ENCODE data around the gene NSF. TPM values are rescaled to one million over a fixed set of nuclear protein-coding genes. Genes with fewer than 3 reads are reported as not detected.

The NSF gene
- total and polyA plus RNA-seq, 2 donors (not counting 1 experiment from before 2014, with no cell fraction given), result 65.5 to 66.7 TPM

GRCh38 chr17:46742565-46743270 lies 152.2 kb downstream of the NSF start:
- TF ChIP-seq EZH2 (IDR thresholded peaks at IDR 0.05; ENCODE audit: low read length, missing control alignments) (no peak), CTCF (conservative IDR thresholded peaks at IDR 0.05 in 1 of 2, IDR thresholded peaks at IDR 0.05 in 1 of 2; ENCODE audit: low read depth in 1 of 2, low read length in 2 of 2) (no peak)
- Histone ChIP-seq H3K9me3 (ENCODE audit: control insufficient read depth, insufficient read depth, low read depth, low read length) (no peaks in the 10 kb centered on the region), H3K4me1 (ENCODE audit: control insufficient read depth, extremely low read depth, insufficient read depth, low read length) (peaks cover 8% of the 10 kb centered on the region), H2AFZ (ENCODE audit: low read length) (no peak overlapping the region), H3K4me2 (ENCODE audit: extremely low read depth, insufficient read depth, low read length) (peak overlapping the region; percentile 16), H3K27me3 (ENCODE audit: control insufficient read depth, insufficient read depth, low read length) (no peaks in the 10 kb centered on the region), H3K79me2 (ENCODE audit: control insufficient read depth, insufficient read depth, low read length) (no peaks in the 10 kb centered on the region), H3K36me3 (ENCODE audit: control insufficient read depth, insufficient read depth, low read length) (no peaks in the 10 kb centered on the region), H4K20me1 (ENCODE audit: control insufficient read depth, extremely low read depth, insufficient read depth, low read length) (no peaks in the 10 kb centered on the region), H3K4me3 (replicated peaks in 1 of 4; ENCODE audit: control extremely low read depth in 1 of 4, insufficient read depth in 1 of 4, low read depth in 3 of 4, low read length in 4 of 4) (no peak overlapping the region), H3K27ac (ENCODE audit: insufficient read depth, low read length) (peak overlapping the region; percentile 43), H3K9ac (ENCODE audit: insufficient read depth, low read length) (no peak overlapping the region)
- DNase-seq (ENCODE audit: low read depth in 2 of 2), result peak; percentile 87 to 88

- Histone ChIP-seq H3K4me1 (ENCODE audit: control insufficient read depth, extremely low read depth, insufficient read depth, low read length) (peaks cover 8% of the 10 kb centered on the region), H3K4me3 (replicated peaks in 1 of 4; ENCODE audit: control extremely low read depth in 1 of 4, insufficient read depth in 1 of 4, low read depth in 3 of 4, low read length in 4 of 4) (no peak overlapping the region), H3K9me3 (ENCODE audit: control insufficient read depth, insufficient read depth, low read depth, low read length) (no peaks in the 10 kb centered on the region), H2AFZ (ENCODE audit: low read length) (no peak overlapping the region), H4K20me1 (ENCODE audit: control insufficient read depth, extremely low read depth, insufficient read depth, low read length) (no peaks in the 10 kb centered on the region), H3K4me2 (ENCODE audit: extremely low read depth, insufficient read depth, low read length) (no peak overlapping the region), H3K79me2 (ENCODE audit: control insufficient read depth, insufficient read depth, low read length) (no peaks in the 10 kb centered on the region), H3K27ac (ENCODE audit: insufficient read depth, low read length) (no peak overlapping the region), H3K27me3 (ENCODE audit: control insufficient read depth, insufficient read depth, low read length) (no peaks in the 10 kb centered on the region), H3K36me3 (ENCODE audit: control insufficient read depth, insufficient read depth, low read length) (no peaks in the 10 kb centered on the region), H3K9ac (ENCODE audit: insufficient read depth, low read length) (no peak overlapping the region)
- no peak for DNase-seq (ENCODE audit: low read depth in 2 of 2)
- TF ChIP-seq CTCF (conservative IDR thresholded peaks at IDR 0.05 in 1 of 2, IDR thresholded peaks at IDR 0.05 in 1 of 2; ENCODE audit: low read depth in 1 of 2, low read length in 2 of 2) (no peak), EZH2 (IDR thresholded peaks at IDR 0.05; ENCODE audit: low read length, missing control alignments) (no peak)
Measured at GRCh38 chr17:46744441-46744840, 154.0 kb downstream of the NSF start.

GRCh38 chr17:46745376-46745775 lies 154.9 kb downstream of the NSF start:
- no peak for DNase-seq (ENCODE audit: low read depth in 2 of 2)
- no peaks in the 10 kb centered on the region for H4K20me1 ChIP-seq (ENCODE audit: control insufficient read depth, extremely low read depth, insufficient read depth, low read length)
- H3K4me2 ChIP-seq (ENCODE audit: extremely low read depth, insufficient read depth, low read length), result no peak overlapping the region
- no peaks in the 10 kb centered on the region for H3K9me3 ChIP-seq (ENCODE audit: control insufficient read depth, insufficient read depth, low read depth, low read length)
- no peak for TF ChIP-seq CTCF (conservative IDR thresholded peaks at IDR 0.05 in 1 of 2, IDR thresholded peaks at IDR 0.05 in 1 of 2; ENCODE audit: low read depth in 1 of 2, low read length in 2 of 2)
- TF ChIP-seq EZH2 (IDR thresholded peaks at IDR 0.05; ENCODE audit: low read length, missing control alignments), result no peak
- no peak overlapping the region for H3K27ac ChIP-seq (ENCODE audit: insufficient read depth, low read length)
- no peak overlapping the region for H3K9ac ChIP-seq (ENCODE audit: insufficient read depth, low read length)
- no peak overlapping the region for H2AFZ ChIP-seq (ENCODE audit: low read length)
- H3K27me3 ChIP-seq (ENCODE audit: control insufficient read depth, insufficient read depth, low read length), result no peaks in the 10 kb centered on the region
- H3K4me3 ChIP-seq (replicated peaks in 1 of 4; ENCODE audit: control extremely low read depth in 1 of 4, insufficient read depth in 1 of 4, low read depth in 3 of 4, low read length in 4 of 4), result no peak overlapping the region
- H3K79me2 ChIP-seq (ENCODE audit: control insufficient read depth, insufficient read depth, low read length), result no peaks in the 10 kb centered on the region
- no peaks in the 10 kb centered on the region for H3K36me3 ChIP-seq (ENCODE audit: control insufficient read depth, insufficient read depth, low read length)
- peaks cover 8% of the 10 kb centered on the region for H3K4me1 ChIP-seq (ENCODE audit: control insufficient read depth, extremely low read depth, insufficient read depth, low read length)
